Measurements from ENCODE around the gene GNG8. TPM values are rescaled to one million over a fixed set of nuclear protein-coding genes. Genes with fewer than 3 reads are reported as not detected.
A peak's percentile ranks its signal among the peaks of the same experiment; 100 is the strongest.

Gene GNG8
- total and polyA plus RNA-seq, 2 of the 13 experiments (the other 11 are each of a cell fraction or from before 2014, with no cell fraction given): not detected

DNA sequence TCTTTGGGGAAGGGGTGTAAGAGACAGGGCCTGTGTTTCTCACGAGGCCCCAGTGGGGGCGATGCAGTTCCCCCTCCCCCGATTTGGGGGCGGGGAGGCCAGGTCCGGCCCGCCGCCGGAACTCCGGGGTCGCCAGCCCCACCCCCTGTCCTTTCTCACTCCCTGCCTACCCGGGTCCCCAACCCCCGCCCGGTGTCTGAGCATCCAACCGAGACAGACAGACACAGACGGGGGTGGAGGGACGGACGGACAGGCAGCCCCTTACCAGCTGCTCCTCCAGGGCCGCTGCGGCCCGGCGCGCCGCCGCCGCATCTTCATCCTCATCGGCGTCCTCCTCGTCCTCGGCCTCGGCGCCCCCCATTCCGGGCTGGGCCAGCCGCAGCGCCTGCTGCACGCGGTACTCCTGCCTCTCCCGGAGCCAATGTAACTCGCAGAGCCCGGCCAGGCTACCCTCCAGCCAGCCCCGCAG, 24.6 kb upstream of the GNG8 start:
- intact Hi-C loops (cut with micrococcal nuclease; ENCODE audit: unreplicated experiment): no loop called here
- FAIRE-seq: no peak
- Histone ChIP-seq H3K4me1 (ENCODE audit: insufficient read depth, low read length) (peaks cover 37% of the 10 kb centered on the region), H3K27me3 (ENCODE audit: control insufficient read depth in 1 of 2, insufficient read depth in 2 of 2, low read length in 2 of 2) (peaks cover 4 to 23% of the 10 kb centered on the region in 2 experiments; a peak in 3 of 5 replicates), H3K9ac (ENCODE audit: insufficient read depth, low read depth, low read length) (no peak overlapping the region), H3K9me3 (ENCODE audit: low read length) (no peaks in the 10 kb centered on the region), H3K36me3 (replicated peaks in 1 of 2; ENCODE audit: control insufficient read depth in 1 of 2, insufficient read depth in 2 of 2, low read length in 2 of 2) (no peaks in the 10 kb centered on the region), H4K20me1 (ENCODE audit: insufficient read depth, low read length) (peaks cover 5% of the 10 kb centered on the region; the same call in 1 of the 2 replicates), H3K27ac (ENCODE audit: extremely low read length, insufficient read depth, low read length) (no peak overlapping the region), H3K4me2 (ENCODE audit: low read depth, low read length) (peak overlapping the region; percentile 73), H2AFZ (ENCODE audit: low read length) (no peak overlapping the region), H3K4me3 (replicated peaks in 1 of 3; ENCODE audit: insufficient read depth in 1 of 3, low read depth in 2 of 3, low read length in 3 of 3) (peak overlapping the region in 2 of 3 experiments; percentile 52 to 64; a peak in 4 of 6 replicates), H3K79me2 (ENCODE audit: insufficient read depth, low read length) (no peaks in the 10 kb centered on the region)
- TF ChIP-seq RNF2 (conservative IDR thresholded peaks at IDR 0.05; ENCODE audit: low read depth) (0 out of 2 replicates have a peak, but pooled peaks have one; percentile 36), SALL1 (CRISPR knock-in tag; IDR thresholded peaks at IDR 0.05) (peak; percentile 6; the same call in 1 of the 2 replicates), MAX (IDR thresholded peaks at IDR 0.05) (0 out of 2 replicates have a peak, but pooled peaks have one; percentile 21), ZFX (CRISPR knock-in tag; IDR thresholded peaks at IDR 0.05; ENCODE audit: low read depth) (0 out of 2 replicates have a peak, but pooled peaks have one; percentile 10), ZNF431 (CRISPR knock-in tag; IDR thresholded peaks at IDR 0.05; ENCODE audit: borderline replicate concordance, low read depth) (no peak), NFE2L2 (IDR thresholded peaks at IDR 0.05; ENCODE audit: low read length) (no peak), TRIM24 (CRISPR knock-in tag; IDR thresholded peaks at IDR 0.05) (no peak), ZMAT3 (CRISPR knock-in tag; conservative IDR thresholded peaks at IDR 0.05) (0 out of 2 replicates have a peak, but pooled peaks have one; percentile 33), ZNF777 (CRISPR knock-in tag; IDR thresholded peaks at IDR 0.05) (peak; percentile 20; the same call in 1 of the 2 replicates), REXO4 (CRISPR knock-in tag; IDR thresholded peaks at IDR 0.05; ENCODE audit: borderline replicate concordance) (no peak)
- TF ChIP-seq, protein P1, sequence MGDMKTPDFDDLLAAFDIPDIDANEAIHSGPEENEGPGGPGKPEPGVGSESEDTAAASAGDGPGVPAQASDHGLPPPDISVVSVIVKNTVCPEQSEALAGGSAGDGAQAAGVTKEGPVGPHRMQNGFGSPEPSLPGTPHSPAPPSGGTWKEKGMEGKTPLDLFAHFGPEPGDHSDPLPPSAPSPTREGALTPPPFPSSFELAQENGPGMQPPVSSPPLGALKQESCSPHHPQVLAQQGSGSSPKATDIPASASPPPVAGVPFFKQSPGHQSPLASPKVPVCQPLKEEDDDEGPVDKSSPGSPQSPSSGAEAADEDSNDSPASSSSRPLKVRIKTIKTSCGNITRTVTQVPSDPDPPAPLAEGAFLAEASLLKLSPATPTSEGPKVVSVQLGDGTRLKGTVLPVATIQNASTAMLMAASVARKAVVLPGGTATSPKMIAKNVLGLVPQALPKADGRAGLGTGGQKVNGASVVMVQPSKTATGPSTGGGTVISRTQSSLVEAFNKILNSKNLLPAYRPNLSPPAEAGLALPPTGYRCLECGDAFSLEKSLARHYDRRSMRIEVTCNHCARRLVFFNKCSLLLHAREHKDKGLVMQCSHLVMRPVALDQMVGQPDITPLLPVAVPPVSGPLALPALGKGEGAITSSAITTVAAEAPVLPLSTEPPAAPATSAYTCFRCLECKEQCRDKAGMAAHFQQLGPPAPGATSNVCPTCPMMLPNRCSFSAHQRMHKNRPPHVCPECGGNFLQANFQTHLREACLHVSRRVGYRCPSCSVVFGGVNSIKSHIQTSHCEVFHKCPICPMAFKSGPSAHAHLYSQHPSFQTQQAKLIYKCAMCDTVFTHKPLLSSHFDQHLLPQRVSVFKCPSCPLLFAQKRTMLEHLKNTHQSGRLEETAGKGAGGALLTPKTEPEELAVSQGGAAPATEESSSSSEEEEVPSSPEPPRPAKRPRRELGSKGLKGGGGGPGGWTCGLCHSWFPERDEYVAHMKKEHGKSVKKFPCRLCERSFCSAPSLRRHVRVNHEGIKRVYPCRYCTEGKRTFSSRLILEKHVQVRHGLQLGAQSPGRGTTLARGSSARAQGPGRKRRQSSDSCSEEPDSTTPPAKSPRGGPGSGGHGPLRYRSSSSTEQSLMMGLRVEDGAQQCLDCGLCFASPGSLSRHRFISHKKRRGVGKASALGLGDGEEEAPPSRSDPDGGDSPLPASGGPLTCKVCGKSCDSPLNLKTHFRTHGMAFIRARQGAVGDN (CRISPR knock-in tag; IDR thresholded peaks at IDR 0.05): peak; percentile 63
- TF ChIP-seq, protein P2, sequence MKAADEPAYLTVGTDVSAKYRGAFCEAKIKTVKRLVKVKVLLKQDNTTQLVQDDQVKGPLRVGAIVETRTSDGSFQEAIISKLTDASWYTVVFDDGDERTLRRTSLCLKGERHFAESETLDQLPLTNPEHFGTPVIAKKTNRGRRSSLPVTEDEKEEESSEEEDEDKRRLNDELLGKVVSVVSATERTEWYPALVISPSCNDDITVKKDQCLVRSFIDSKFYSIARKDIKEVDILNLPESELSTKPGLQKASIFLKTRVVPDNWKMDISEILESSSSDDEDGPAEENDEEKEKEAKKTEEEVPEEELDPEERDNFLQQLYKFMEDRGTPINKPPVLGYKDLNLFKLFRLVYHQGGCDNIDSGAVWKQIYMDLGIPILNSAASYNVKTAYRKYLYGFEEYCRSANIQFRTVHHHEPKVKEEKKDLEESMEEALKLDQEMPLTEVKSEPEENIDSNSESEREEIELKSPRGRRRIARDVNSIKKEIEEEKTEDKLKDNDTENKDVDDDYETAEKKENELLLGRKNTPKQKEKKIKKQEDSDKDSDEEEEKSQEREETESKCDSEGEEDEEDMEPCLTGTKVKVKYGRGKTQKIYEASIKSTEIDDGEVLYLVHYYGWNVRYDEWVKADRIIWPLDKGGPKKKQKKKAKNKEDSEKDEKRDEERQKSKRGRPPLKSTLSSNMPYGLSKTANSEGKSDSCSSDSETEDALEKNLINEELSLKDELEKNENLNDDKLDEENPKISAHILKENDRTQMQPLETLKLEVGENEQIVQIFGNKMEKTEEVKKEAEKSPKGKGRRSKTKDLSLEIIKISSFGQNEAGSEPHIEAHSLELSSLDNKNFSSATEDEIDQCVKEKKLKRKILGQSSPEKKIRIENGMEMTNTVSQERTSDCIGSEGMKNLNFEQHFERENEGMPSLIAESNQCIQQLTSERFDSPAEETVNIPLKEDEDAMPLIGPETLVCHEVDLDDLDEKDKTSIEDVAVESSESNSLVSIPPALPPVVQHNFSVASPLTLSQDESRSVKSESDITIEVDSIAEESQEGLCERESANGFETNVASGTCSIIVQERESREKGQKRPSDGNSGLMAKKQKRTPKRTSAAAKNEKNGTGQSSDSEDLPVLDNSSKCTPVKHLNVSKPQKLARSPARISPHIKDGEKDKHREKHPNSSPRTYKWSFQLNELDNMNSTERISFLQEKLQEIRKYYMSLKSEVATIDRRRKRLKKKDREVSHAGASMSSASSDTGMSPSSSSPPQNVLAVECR (CRISPR knock-in tag; IDR thresholded peaks at IDR 0.05; ENCODE audit: borderline replicate concordance): 0 out of 2 replicates have a peak, but pooled peaks have one; percentile 5
- TF ChIP-seq, protein P3, sequence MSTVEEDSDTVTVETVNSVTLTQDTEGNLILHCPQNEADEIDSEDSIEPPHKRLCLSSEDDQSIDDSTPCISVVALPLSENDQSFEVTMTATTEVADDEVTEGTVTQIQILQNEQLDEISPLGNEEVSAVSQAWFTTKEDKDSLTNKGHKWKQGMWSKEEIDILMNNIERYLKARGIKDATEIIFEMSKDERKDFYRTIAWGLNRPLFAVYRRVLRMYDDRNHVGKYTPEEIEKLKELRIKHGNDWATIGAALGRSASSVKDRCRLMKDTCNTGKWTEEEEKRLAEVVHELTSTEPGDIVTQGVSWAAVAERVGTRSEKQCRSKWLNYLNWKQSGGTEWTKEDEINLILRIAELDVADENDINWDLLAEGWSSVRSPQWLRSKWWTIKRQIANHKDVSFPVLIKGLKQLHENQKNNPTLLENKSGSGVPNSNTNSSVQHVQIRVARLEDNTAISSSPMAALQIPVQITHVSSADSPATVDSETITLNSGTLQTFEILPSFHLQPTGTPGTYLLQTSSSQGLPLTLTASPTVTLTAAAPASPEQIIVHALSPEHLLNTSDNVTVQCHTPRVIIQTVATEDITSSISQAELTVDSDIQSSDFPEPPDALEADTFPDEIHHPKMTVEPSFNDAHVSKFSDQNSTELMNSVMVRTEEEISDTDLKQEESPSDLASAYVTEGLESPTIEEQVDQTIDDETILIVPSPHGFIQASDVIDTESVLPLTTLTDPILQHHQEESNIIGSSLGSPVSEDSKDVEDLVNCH (CRISPR knock-in tag; IDR thresholded peaks at IDR 0.05): no peak
- ChIA-PET POLR2A (interaction anchor here (0.6 to 2.1 kb wide), 7 partner anchors 12 to 665 kb away, joined by 3 to 16 read pairs (median 7); partner anchors contain the start of genes CALM3 and CCDC61), CTCF (ENCODE audit: low intra/inter-chr PET ratio, low total read pairs) (interaction anchor here (1.5 to 2.2 kb wide), 3 partner anchors 35 to 46 kb away, joined by 4 to 34 read pairs (median 29); partner anchors contain the start of gene PTGIR)
- 1% methylated on average over 10 of the region's 40 CpGs for WGBS (ENCODE audit: low lambda C conversion rate)
- ATAC-seq: no peak
- DNase-seq (ENCODE audit: low spot score): no peak
- in situ Hi-C loops (cut with HindIII; ENCODE audit: extremely low pct_ligation_motif_present, low pct_unique_long_range_greater_than_20kb): loop anchor here (10.0 kb wide), 1 partner anchor 46 kb away; no protein-coding TSS in a partner anchor
- no TSS peak for BruUV-seq (replicated peaks)
